Left lung (tissue), 10 donors: ENCODE data around the gene CEP192. TPM values are rescaled to one million over a fixed set of nuclear protein-coding genes. Genes with fewer than 3 reads are reported as not detected.

Source experiments
- ATAC-seq: fragments of 200-7000 bp; cut with Tn5 transposase; one replicate; pipeline ENCODE4 v1.9.1; 2020; ENCODE audit warnings: moderate library complexity
- DNase-seq, 4 donors: peaks; one replicate each; pipeline ENCODE4 v3.0.0-alpha.2; 2013 to 2020
- H3K27ac ChIP-seq, 2 donors: fragments of 200-600 bp; sonication (generic) in 1 of 2; one replicate each; pipeline versions ENCODE4 v1.5.0 to v1.8.0; 2020 to 2021
- H3K27me3 ChIP-seq, 2 donors: fragments of 200-600 bp; sonication (generic) in 1 of 2; one replicate each; pipeline versions ENCODE4 v1.5.0 to v1.8.0; 2020 to 2021
- H3K36me3 ChIP-seq, 2 donors: fragments of 200-600 bp; sonication (generic) in 1 of 2; one replicate each; pipeline versions ENCODE4 v1.5.0 to v1.8.0; 2020 to 2021
- H3K4me1 ChIP-seq, 2 donors: fragments of 200-600 bp; one replicate each; pipeline ENCODE4 v1.8.0; 2021
- H3K4me3 ChIP-seq, 2 donors: fragments of 200-600 bp; sonication (generic) in 1 of 2; one replicate each; pipeline versions ENCODE4 v1.5.0 to v1.8.0; 2020 to 2021; ENCODE audit warnings: mild to moderate bottlenecking in 1 of 2
- H3K9me3 ChIP-seq, 2 donors: fragments of 200-600 bp; sonication (generic) in 1 of 2; one replicate each; pipeline versions ENCODE4 v1.5.0 to v1.8.0; 2020 to 2021
- intact Hi-C, 2 donors: fragments of 100-400 bp; cut with DNase I; formaldehyde crosslinking; loops; one replicate each; pipeline versions ENCODE4 v1.11.2 to v1.14.2; 2022
- polyA plus RNA-seq, 6 donors: library from polyadenylated mRNA; unstranded; fragments of 120-200 nt; gene quantifications; one replicate each; pipeline ENCODE4 v1.2.1, GENCODE V29; 2013; ENCODE audit not compliant: insufficient read length in 6 of 6
- total RNA-seq, 2 donors: library from RNA; stranded (reverse); fragmentation: NEBNext Ultra II Directional; extraction: Animal tissue kit (Norgen Biotek cat#: 25700); gene quantifications; one replicate each; pipeline ENCODE4 v1.2.1, GENCODE V29; 2021
- TF ChIP-seq, protein P1 (sequence below), 2 donors: fragments of 200-600 bp; sonication (generic) in 1 of 2; IDR thresholded peaks; one replicate each; pipeline versions ENCODE4 v1.5.0 to v1.8.0; 2021; ENCODE audit warnings: antibody characterized with exemption in 2 of 2
- donor health status: DM: no; HTN: yes; CAD: no.
- donor health status: DM: no; HTN: no; CAD: no.

CEP192 gene
- total and polyA plus RNA-seq, 8 donors, result 22.0 to 57.5 (median 45.7) TPM

DNA sequence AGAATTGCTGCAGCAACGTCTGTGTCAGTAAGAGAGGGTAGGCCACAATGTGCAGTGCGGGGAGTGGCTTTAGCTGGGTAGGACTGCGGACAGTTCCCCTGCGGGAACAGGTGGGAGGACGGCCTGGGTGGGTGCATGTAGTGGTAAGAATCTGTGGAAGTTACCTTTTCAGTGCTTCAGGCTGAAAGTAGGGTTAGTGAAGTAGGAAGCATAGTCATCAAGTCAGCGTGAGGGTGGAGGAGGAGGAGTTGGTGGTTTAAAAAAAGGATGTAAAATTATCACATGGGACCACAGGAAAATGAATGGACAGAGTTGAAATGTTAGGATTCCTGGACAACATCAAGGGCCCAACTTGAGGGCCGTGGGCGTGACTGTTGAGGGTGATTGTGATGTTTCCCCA is 13.2 kb downstream of the CEP192 start:
- Histone ChIP-seq H3K36me3 (peaks cover 0 to 43% of the 10 kb centered on the region in 2 donors), H3K27ac (no peak overlapping the region), H3K4me3 (no peak overlapping the region), H3K27me3 (no peaks in the 10 kb centered on the region), H3K4me1 (no peaks in the 10 kb centered on the region), H3K9me3 (no peaks in the 10 kb centered on the region)
- TF ChIP-seq, protein P1, sequence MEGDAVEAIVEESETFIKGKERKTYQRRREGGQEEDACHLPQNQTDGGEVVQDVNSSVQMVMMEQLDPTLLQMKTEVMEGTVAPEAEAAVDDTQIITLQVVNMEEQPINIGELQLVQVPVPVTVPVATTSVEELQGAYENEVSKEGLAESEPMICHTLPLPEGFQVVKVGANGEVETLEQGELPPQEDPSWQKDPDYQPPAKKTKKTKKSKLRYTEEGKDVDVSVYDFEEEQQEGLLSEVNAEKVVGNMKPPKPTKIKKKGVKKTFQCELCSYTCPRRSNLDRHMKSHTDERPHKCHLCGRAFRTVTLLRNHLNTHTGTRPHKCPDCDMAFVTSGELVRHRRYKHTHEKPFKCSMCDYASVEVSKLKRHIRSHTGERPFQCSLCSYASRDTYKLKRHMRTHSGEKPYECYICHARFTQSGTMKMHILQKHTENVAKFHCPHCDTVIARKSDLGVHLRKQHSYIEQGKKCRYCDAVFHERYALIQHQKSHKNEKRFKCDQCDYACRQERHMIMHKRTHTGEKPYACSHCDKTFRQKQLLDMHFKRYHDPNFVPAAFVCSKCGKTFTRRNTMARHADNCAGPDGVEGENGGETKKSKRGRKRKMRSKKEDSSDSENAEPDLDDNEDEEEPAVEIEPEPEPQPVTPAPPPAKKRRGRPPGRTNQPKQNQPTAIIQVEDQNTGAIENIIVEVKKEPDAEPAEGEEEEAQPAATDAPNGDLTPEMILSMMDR (IDR thresholded peaks at IDR 0.05), result no peak
- no peak for DNase-seq
- no peak for ATAC-seq
- intact Hi-C loops, result no loop called here

GRCh38 chr18:13005289-13005688 is 14.1 kb downstream of the CEP192 start:
- no peaks in the 10 kb centered on the region for H3K27me3 ChIP-seq
- DNase-seq (no peak), ATAC-seq (no peak)
- TF ChIP-seq, protein P1 (IDR thresholded peaks at IDR 0.05), result no peak
- no peak overlapping the region for H3K27ac ChIP-seq
- H3K4me3 ChIP-seq, result no peak overlapping the region
- intact Hi-C loops, result no loop called here
- H3K4me1 ChIP-seq, result no peaks in the 10 kb centered on the region
- peaks cover 0 to 48% of the 10 kb centered on the region in 2 donors for H3K36me3 ChIP-seq
- H3K9me3 ChIP-seq, result no peaks in the 10 kb centered on the region

DNA sequence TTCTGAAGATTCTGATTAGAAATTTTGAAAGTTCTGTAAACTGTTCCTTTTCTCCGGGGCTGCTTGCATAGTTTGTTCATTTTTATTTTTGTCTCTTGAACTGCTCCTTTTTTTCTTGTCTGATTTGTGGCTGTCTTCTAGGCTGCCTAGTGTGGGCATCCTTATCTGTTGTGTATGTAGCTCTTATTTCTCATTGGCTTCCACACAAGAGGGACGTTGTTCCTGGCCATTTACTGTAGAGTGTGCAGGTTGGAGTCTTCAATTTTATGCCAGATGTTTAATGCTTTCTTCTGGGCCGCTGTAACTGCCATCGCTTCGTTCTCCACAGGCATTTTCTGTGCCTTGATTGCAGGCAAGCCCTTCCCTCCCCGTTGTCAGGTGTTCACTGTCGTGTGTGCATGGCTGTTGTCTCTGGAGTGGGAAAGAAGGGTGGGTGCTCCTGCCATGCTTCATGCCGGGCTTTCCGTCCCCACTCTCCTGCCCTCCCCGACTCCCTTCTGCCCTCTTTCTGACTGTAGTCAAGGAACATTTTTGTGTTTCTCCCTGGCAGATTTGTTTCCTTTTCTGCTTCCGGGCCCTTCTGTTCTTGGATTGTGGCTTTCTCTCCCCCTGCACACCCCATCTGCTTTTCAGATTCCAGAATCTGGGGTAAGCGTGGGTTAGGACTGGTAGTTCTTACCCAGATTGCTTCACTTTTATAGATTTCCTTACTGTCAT is 15.5 kb downstream of the CEP192 start:
- H3K27ac ChIP-seq, result no peak overlapping the region
- H3K9me3 ChIP-seq, result no peaks in the 10 kb centered on the region
- TF ChIP-seq, protein P1 (IDR thresholded peaks at IDR 0.05), result no peak
- DNase-seq (no peak), ATAC-seq (no peak)
- no peaks in the 10 kb centered on the region for H3K4me1 ChIP-seq
- no peak overlapping the region for H3K4me3 ChIP-seq
- H3K27me3 ChIP-seq, result no peaks in the 10 kb centered on the region
- intact Hi-C loops, result no loop called here
- peaks cover 0 to 47% of the 10 kb centered on the region in 2 donors for H3K36me3 ChIP-seq

DNA sequence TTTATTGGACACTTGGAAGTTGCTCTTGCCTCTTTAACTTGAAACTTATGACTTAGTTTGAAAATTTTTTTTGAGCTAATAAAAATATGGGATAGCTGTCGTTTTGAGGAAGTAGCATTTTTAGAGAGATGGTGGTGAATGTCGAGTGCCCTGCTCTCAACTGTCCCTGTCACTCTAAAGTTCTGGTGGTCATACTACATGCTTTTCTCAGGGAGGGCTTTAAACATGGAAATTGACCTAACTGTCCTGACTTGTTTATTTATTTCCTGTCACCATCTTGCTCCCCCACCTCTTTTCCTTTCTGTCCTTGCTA is 16.0 kb downstream of the CEP192 start:
- no peak for DNase-seq
- Histone ChIP-seq H3K27me3 (no peaks in the 10 kb centered on the region), H3K4me1 (no peaks in the 10 kb centered on the region), H3K4me3 (no peak overlapping the region), H3K36me3 (peaks cover 0 to 47% of the 10 kb centered on the region in 2 donors), H3K9me3 (no peaks in the 10 kb centered on the region), H3K27ac (no peak overlapping the region)
- no peak for ATAC-seq
- TF ChIP-seq, protein P1 (IDR thresholded peaks at IDR 0.05), result no peak
- intact Hi-C loops, result no loop called here

DNA sequence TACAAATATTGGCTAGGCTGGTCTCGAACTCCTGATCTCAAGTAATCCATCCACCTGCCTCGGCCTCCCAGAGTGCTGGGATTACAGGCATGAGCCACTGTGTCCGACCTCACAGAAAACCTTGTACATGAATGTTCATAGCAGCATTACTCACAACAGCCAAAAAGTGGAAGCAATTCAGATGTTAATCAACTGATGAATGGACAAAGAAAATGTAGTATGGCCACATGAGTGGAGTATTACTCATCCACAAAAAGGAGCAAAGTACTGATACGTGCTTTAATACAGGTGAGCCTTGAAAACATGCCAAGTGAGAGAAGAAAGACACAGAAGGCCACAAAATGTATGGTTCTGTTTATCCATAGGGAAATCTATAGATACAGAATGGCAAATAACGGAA is 20.6 kb downstream of the CEP192 start:
- Histone ChIP-seq H3K4me3 (no peak overlapping the region), H3K27me3 (no peaks in the 10 kb centered on the region), H3K27ac (no peak overlapping the region), H3K9me3 (no peaks in the 10 kb centered on the region), H3K4me1 (no peaks in the 10 kb centered on the region), H3K36me3 (peaks cover 0 to 79% of the 10 kb centered on the region in 2 donors)
- DNase-seq (no peak), ATAC-seq (no peak)
- TF ChIP-seq, protein P1 (IDR thresholded peaks at IDR 0.05), result no peak
- intact Hi-C loops, result no loop called here
